GM12878 (cell line): ENCODE results near the gene FBXW9. TPM values are rescaled to one million over a fixed set of nuclear protein-coding genes. Genes with fewer than 3 reads are reported as not detected.
A peak's percentile ranks its signal among the peaks of the same experiment; 100 is the strongest.

Experiments used
- ATF2 ChIP-seq: IDR thresholded peaks from 2 replicates; pipeline ENCODE4 v1.6.1; 2012; ENCODE audit warnings: low read length, inconsistent platforms
- BHLHE40 ChIP-seq, 2 experiments: fragments of 450-650 bp in 1 of 2; IDR thresholded peaks; 2 replicates each; pipeline ENCODE4 v1.6.1; 2011 to 2017; ENCODE audit warnings: low read depth in 2 of 2, borderline replicate concordance in 1 of 2, improper control_type of control experiment in 1 of 2, low read length in 1 of 2, mild to moderate bottlenecking in 1 of 2
- CBFB ChIP-seq: IDR thresholded peaks from 2 replicates; pipeline ENCODE4 v1.6.1; 2016; ENCODE audit warnings: antibody characterized with exemption, low read depth
- CHD4 ChIP-seq: fragments of 200-600 bp; sonication (generic); IDR thresholded peaks from 2 replicates; pipeline ENCODE4 v1.6.1; 2016; ENCODE audit warnings: mild to moderate bottlenecking
- CREB1 ChIP-seq: IDR thresholded peaks from 2 replicates; pipeline ENCODE4 v1.6.1; 2012; ENCODE audit warnings: low read depth, mild to moderate bottlenecking, inconsistent platforms
- CREM ChIP-seq: IDR thresholded peaks from 2 replicates; pipeline ENCODE4 v1.6.1; 2014; ENCODE audit warnings: antibody characterized with exemption, low read depth
- EED ChIP-seq: sonication (generic); IDR thresholded peaks from 2 replicates; pipeline ENCODE4 v1.6.1; 2016; ENCODE audit warnings: antibody characterized with exemption, low read depth
- ELK1 ChIP-seq: IDR thresholded peaks from 2 replicates; pipeline ENCODE4 v1.6.1; 2012; ENCODE audit warnings: low read depth, low read length, improper control_type of control experiment
- FOXM1 ChIP-seq: IDR thresholded peaks from 2 replicates; pipeline ENCODE4 v1.6.1; 2012; ENCODE audit warnings: low read depth, mild to moderate bottlenecking, inconsistent platforms, low read length, moderate library complexity
- GABPA ChIP-seq: IDR thresholded peaks from 2 replicates; pipeline ENCODE4 v1.6.1; 2014; ENCODE audit warnings: antibody characterized with exemption, low read depth, mild to moderate bottlenecking, inconsistent platforms
- IKZF1 ChIP-seq: fragments of 450-650 bp; conservative IDR thresholded peaks from 2 replicates; pipeline ENCODE4 v1.6.1; 2017; ENCODE audit warnings: antibody characterized with exemption, mild to moderate bottlenecking
- KLF5 ChIP-seq: fragments of 450-650 bp; IDR thresholded peaks from 2 replicates; pipeline ENCODE4 v1.6.1; 2014; ENCODE audit warnings: mild to moderate bottlenecking; ENCODE audit not compliant: partially characterized antibody
- LARP7 ChIP-seq: fragments of 450-650 bp; IDR thresholded peaks from 2 replicates; pipeline ENCODE4 v1.6.1; 2017; ENCODE audit warnings: mild to moderate bottlenecking
- MLLT1 ChIP-seq: fragments of 450-650 bp; IDR thresholded peaks from 2 replicates; pipeline ENCODE4 v1.6.1; 2016; ENCODE audit warnings: mild to moderate bottlenecking
- MYC ChIP-seq: IDR thresholded peaks from 2 replicates; pipeline ENCODE4 v1.6.1; 2011; ENCODE audit warnings: mild to moderate bottlenecking, low read length, moderate library complexity, inconsistent platforms; ENCODE audit not compliant: insufficient read depth, insufficient replicate concordance, insufficient read length, severe bottlenecking
- NBN ChIP-seq: fragments of 450-650 bp; IDR thresholded peaks from 2 replicates; pipeline ENCODE4 v1.6.1; 2016
- PAX5 ChIP-seq: IDR thresholded peaks from 2 replicates; pipeline ENCODE4 v1.6.1; 2011; ENCODE audit warnings: low read depth, low read length, borderline replicate concordance
- PKNOX1 ChIP-seq: fragments of 450-650 bp; IDR thresholded peaks from 2 replicates; pipeline ENCODE4 v1.6.1; 2016; ENCODE audit warnings: mild to moderate bottlenecking
- RAD21 ChIP-seq: IDR thresholded peaks from 2 replicates; pipeline ENCODE4 v1.6.1; 2011; ENCODE audit warnings: mild to moderate bottlenecking, low read depth, low read length, moderate library complexity; ENCODE audit not compliant: insufficient read depth
- RB1 ChIP-seq: fragments of 450-650 bp; formaldehyde crosslinking; IDR thresholded peaks from 2 replicates; pipeline ENCODE4 v1.6.1; 2017; ENCODE audit warnings: mild to moderate bottlenecking, borderline replicate concordance
- RUNX3 ChIP-seq: IDR thresholded peaks from 2 replicates; pipeline ENCODE4 v1.6.1; 2012; ENCODE audit warnings: low read length, inconsistent platforms
- SMC3 ChIP-seq: IDR thresholded peaks from 2 replicates; pipeline ENCODE4 v1.6.1; 2011; ENCODE audit warnings: low read length, improper control_type of control experiment, borderline replicate concordance
- SP1 ChIP-seq: IDR thresholded peaks from one replicate; pipeline ENCODE4 v1.6.1; 2011; ENCODE audit warnings: low read depth, low read length
- SPI1 ChIP-seq: IDR thresholded peaks from 2 replicates; pipeline ENCODE4 v1.6.1; 2011; ENCODE audit warnings: low read depth, mild to moderate bottlenecking, low read length, moderate library complexity, borderline replicate concordance; ENCODE audit not compliant: insufficient read depth
- WRNIP1 ChIP-seq: IDR thresholded peaks from 2 replicates; pipeline ENCODE4 v1.6.1; 2011; ENCODE audit warnings: low read depth, low read length, improper control_type of control experiment, borderline replicate concordance
- ZBED1 ChIP-seq: IDR thresholded peaks from 2 replicates; pipeline ENCODE4 v1.6.1; 2016; ENCODE audit warnings: borderline replicate concordance
- ZNF217 ChIP-seq: fragments of 450-650 bp; IDR thresholded peaks from 2 replicates; pipeline ENCODE4 v1.6.1; 2017; ENCODE audit warnings: antibody characterized with exemption, mild to moderate bottlenecking
- polyA plus RNA-seq, 11 experiments: library from polyadenylated mRNA; depleted of rRNA in 4 of 11; unstranded in 6 of 11; stranded (reverse) in 5 of 11; fragments of >200 nt; fragmentation: Nextera tagmentation in 4 of 11; fragmentation: Illumina TruSeq in 1 of 11; extraction: Ambion mirVana in 4 of 11; extraction: Trizol in 1 of 11; gene quantifications; 1 replicate in 1 of 11; 2 replicates in 10 of 11; pipeline versions ENCODE4 v1.2.1 to v1.2.3, GENCODE V29; 2011 to 2016; ENCODE audit warnings: inconsistent platforms in 2 of 11, missing spikeins in 2 of 11, low read depth in 1 of 11
- total RNA-seq, 4 experiments: library from RNA; depleted of rRNA in 3 of 4; stranded (reverse); fragments of >200 nt in 3 of 4; fragmentation: Illumina TruSeq in 1 of 4; extraction: Trizol in 1 of 4; gene quantifications; 2 replicates each; pipeline versions ENCODE4 v1.2.1 to v1.2.3, GENCODE V29; 2013 to 2021

Gene FBXW9
- total and polyA plus RNA-seq, 10 of the 15 experiments (the other 5 are each of a cell fraction or from before 2014, with no cell fraction given): 0.21 to 14.8 (median 7.3) TPM

- TF ChIP-seq RUNX3: peak; percentile 94
- TF ChIP-seq ZNF217: no peak
- peak; percentile 46; the same call in 1 of the 2 replicates for TF ChIP-seq CREM
- TF ChIP-seq GABPA: no peak
- peak; percentile 60; the same call in 1 of the 2 replicates for TF ChIP-seq SPI1
- TF ChIP-seq ATF2: no peak
- TF ChIP-seq CBFB: peak; percentile 87
- TF ChIP-seq CREB1: peak; percentile 65
- TF ChIP-seq IKZF1: peak; percentile 68
- 0 out of 2 replicates have a peak, but pooled peaks have one; percentile 55 for TF ChIP-seq PAX5
- peak; percentile 21 for TF ChIP-seq SP1
- TF ChIP-seq KLF5: peak; percentile 39
- TF ChIP-seq PKNOX1: peak; percentile 25; the same call in 1 of the 2 replicates
- peak; percentile 68; the same call in 1 of the 2 replicates for TF ChIP-seq LARP7
- peak; percentile 35 for TF ChIP-seq MYC
- TF ChIP-seq BHLHE40 (IDR thresholded peaks at IDR 0.05; ENCODE audit: borderline replicate concordance in 1 of 2, low read depth in 2 of 2, low read length in 1 of 2): peak; percentile 31 to 56; a peak in 3 of 4 replicates
- TF ChIP-seq WRNIP1: 0 out of 2 replicates have a peak, but pooled peaks have one; percentile 64
- TF ChIP-seq CHD4: no peak
- peak; percentile 51; the same call in 1 of the 2 replicates for TF ChIP-seq EED
- TF ChIP-seq SMC3: peak; percentile 53
- TF ChIP-seq ZBED1: no peak
- peak; percentile 72; the same call in 1 of the 2 replicates for TF ChIP-seq MLLT1
- peak; percentile 51; the same call in 1 of the 2 replicates for TF ChIP-seq RAD21
- TF ChIP-seq FOXM1: no peak
- TF ChIP-seq RB1: peak; percentile 64; the same call in 1 of the 2 replicates
- 0 out of 2 replicates have a peak, but pooled peaks have one; percentile 63 for TF ChIP-seq NBN
- no peak for TF ChIP-seq ELK1
These were observed 56.4 kb downstream of the FBXW9 start (continued) for GRCh38 chr19:12639901-12640613.
